Activated CD4-positive, alpha-beta T cell treated with anti-CD3 and anti-CD28 coated beads for 1 hour (primary cell): ENCODE data around the gene RGS7.
"Not testable (repeated sequence)": the region's sequence is repeated elsewhere in the genome, so short reads cannot be mapped to it uniquely, and the experiment has no call there.

Experiments used
- DNase-seq: peaks from one replicate; pipeline ENCODE4 v3.0.0-alpha.2; 2020

The RGS7 gene

DNA sequence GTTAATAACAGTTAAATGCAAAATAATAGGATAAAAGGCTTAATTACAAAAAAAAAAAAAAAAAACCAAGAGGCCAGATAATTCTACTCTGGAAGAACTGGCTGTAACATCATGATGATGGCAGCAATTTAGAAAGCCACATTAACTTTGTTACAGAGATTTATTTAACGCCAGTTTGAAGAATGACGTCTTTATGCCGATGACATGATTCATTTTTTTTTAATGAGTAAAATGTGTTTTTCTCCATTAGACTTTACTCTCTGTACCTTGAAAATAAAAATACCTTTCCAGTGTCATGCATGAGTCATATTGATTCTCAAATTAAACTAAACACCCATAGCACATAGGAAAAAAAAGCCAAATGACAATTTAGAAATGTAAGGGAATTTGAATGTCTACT is 226.1 kb downstream of the RGS7 start:
- DNase-seq: no peak

DNA sequence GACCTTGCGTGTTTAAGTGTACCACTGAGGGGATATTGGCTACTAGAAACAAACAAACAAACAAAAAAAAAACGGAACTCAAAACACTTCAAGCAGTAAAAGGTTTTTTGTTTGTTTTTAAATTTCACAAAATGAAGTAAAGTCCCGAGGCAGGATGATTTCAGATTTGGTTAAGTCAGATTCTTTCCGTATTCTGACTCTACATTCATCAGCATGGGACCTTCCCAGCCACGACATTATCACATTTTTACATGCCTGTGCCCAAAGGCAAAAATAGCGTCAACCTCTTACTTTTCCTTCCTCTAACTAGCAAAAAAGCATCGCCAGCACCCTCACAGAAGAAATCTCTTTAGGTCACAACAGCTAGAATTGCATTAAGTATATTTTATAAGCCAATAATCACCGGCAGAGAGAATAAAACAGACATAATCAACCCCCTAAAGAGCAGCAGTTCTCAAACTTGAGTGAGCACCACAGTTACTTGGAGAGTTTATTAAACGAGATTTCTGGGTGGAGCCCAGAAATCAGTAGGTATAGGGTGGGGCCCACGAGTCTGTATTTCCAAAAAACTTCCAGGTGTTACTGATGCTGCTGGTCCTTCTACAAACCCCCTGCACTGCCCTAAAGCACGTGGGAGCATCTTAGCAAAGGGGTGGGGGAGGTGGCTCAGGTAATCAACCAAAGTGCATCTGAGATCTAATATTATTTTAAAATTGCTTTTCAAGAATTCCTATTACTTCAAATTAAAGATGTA is 227.6 kb downstream of the RGS7 start:
- DNase-seq: no peak

- DNase-seq: no peak
Measured at GRCh38 chr1:241125286-241125685, 231.7 kb downstream of the RGS7 start.

DNA sequence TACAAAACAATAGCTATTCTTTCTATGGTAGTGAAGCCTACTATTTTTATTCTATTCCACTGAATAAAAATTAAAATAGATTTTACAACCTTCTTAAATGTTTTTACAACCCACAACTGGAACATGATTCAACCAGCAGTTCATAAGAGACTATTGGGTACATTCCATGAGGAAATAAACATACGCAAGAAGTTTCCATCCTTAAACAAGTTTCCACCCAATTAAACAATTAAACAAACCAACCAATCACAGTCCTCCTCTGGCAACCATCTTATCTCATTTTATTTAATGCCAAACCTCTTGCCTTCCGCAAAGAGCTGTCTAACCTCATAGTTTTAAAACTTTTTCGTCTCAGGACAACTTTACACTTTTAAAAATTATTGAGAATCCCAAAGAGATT is 239.0 kb downstream of the RGS7 start:
- no peak for DNase-seq

- DNase-seq: no peak
Measured at GRCh38 chr1:241115784-241116183, 241.2 kb downstream of the RGS7 start.

DNA sequence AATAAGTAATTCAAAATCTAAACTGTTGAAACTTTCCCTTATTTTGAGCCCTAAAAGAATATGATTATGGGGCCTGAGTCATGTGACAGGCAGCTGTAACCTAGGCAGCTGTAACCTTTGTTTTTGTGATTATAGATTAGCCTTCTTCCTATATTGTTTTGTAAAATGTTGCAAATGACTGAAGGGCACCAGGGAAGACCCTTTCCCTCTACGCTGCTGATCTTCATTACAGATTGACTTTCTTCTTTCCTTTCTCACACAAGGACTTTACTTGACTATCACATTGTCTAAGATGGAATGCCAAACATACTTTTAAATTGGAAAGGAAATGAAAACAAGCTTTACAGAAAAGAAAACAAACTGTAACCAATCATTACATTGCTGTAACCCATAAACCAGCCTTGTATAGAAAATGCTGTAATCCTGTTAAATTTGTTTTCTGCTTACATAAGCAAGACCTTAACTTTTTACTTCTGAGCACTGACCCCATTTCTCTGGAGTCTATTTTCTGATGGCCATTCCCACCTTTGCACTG is 242.2 kb downstream of the RGS7 start:
- DNase-seq: no peak

GRCh38 chr1:241113557-241113956 is 243.4 kb downstream of the RGS7 start:
- no peak for DNase-seq

GRCh38 chr1:241109039-241109438 is 248.0 kb downstream of the RGS7 start:
- no peak for DNase-seq

DNA sequence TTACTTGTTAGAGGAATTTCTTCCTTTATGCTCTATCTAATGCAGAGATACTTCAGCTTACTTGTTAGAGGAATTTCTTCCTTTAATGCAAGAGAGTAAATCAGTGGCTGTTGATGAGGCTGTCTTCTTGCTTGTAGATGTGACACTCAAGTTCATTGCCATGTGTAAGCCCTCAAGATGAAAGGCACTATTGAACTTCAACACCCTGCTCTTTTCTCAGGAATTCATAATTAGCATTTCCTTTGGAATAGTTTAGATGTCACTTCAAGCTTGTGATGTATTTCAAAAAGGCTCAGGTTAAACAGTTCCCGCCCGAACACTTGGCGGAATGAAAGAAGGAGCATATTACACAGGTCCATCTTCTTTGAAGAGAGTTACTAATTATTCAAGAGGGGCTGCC is 251.9 kb downstream of the RGS7 start:
- DNase-seq: no peak

GRCh38 chr1:241102664-241103063 is 254.3 kb downstream of the RGS7 start:
- no peak for DNase-seq

DNA sequence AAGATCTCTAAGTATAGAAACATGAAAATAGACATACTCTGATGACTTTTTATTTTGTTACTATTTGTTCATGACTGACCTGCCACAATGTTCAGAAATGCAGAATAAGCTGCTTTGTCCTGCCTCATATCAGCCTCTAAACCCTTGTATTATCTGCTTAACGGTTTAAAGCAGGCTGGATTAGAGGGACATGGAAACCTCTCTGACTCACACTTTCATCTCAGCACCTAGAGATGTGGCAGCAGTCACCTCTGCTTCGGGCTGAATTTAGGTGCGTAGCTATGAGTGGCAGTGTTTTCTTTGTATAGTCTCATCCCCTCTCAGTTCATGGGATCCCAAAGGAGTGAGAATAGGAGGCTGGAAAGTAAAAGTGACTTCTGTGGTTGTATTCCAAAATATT is 255.4 kb downstream of the RGS7 start:
- DNase-seq: no peak

DNA sequence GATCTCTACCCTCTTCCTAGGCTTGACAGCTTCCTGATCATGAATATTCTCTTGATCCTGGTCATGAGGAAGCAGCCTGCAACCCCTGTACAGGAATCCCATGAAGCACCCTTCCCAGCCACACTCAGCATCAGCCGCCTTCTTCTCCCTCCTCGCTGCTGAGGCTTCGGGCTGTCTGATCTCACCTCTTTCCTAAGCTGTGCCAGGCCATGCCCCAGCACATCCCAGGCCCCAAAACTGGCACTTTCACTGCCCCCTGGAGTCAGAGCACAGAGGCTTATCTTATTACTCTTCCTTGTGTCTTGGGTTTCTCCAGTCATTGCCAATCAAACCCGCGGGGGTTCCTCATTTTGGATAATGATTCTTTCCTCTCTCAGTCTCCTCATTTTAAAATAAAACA is 259.5 kb downstream of the RGS7 start:
- no peak for DNase-seq

DNA sequence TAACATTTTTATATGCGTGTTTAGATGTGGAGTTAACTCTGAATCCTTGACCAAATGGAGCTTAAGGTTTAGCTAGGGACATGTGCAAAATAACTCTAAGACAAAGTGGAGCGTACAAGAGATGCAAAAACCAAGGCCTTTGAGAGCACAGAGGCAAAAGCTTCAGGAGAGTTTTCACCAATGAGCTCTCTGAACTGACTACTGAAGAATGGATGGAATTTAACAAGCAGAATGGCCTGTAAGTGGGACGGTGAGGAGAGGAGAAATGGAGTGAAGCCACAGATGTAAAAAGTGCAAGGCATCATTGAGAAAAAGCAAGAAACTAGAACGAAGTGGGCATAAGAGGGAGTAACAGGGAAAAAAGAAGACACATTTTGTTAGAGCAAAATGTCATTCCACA is 260.0 kb downstream of the RGS7 start:
- no peak for DNase-seq

- no peak for DNase-seq
Measured at GRCh38 chr1:241095847-241096246, 261.2 kb downstream of the RGS7 start.

DNA sequence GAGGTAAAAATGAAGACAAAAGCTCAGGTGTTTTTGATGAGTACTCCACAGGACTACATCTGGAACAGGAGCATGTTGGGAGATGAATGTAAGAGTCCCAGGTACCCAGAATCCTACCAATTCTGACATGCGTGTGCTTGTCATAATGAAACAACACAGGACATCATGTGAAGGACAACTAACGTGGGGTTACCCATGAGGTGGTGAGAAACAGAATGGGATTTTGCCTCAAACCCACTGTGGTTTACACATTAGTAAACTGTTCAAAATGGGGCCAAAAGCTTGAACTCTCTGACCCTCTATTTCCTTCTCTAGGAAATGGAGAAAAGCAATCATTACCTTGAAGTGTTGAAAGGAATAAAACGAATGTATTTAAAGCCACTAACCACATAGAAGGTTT is 266.2 kb downstream of the RGS7 start:
- DNase-seq: no peak

- DNase-seq: not testable (repeated sequence)
Measured at GRCh38 chr1:241089066-241089465, 267.9 kb downstream of the RGS7 start.

DNA sequence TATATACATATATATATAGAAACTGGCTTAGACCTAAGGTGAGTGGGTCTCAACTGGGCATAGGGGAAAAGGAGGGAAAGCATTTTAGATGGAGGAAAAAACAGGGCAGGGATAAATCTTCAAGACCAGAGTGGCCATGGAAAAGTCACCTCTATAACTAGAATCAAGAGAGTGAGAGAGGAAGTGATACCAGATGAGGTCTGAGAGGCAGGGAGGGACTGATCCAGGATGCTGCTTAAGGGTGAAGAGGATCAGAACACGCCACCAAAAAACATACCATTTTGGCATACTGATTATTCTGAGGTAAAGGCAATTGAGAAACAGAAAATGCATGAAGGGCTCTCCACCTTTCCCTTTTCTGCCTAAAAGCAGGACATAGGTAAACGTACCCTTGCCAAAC is 268.9 kb downstream of the RGS7 start:
- not testable (repeated sequence) for DNase-seq

GRCh38 chr1:241086686-241087085 is 270.3 kb downstream of the RGS7 start:
- DNase-seq: no peak

DNA sequence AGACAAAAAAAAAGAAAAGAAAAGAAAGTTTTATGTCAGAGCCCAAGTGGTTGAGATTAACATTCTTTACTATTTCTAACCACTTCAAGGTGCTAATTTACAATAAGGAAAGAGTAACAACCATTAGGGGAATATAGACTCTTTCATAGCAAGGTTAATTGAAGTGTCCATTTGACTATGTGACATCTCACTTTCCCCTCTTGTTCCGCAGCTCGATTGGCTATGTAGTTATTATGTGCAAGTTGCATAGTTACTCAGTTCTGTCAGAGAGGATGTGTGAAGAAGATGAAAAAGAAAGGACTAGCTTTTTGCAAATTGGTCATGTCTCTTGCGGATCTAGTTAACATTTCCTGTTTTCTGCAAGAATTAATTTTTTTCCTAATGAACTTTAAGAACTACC is 273.7 kb downstream of the RGS7 start:
- no peak for DNase-seq

GRCh38 chr1:241081473-241081872 is 275.5 kb downstream of the RGS7 start:
- no peak for DNase-seq

GRCh38 chr1:241079459-241079858 is 277.5 kb downstream of the RGS7 start:
- no peak for DNase-seq

DNA sequence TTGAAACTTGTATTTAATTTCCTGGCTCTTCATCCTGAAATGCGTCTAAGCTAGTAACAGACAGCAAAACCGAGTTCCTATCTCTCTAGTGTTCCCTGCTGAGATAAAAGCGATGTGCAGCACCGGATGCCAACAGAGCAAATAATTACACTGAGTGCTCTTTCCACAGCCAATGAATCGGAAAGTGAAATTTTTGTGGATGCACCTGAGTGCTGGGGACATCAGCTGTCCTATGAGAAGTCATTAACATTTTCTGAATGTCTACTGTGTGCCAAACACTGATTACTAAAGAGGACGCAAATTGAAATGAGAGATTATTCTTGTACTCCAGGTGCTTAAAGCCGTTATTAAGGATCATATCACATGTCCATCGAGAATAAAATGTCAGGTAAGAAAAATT is 278.0 kb downstream of the RGS7 start:
- DNase-seq: no peak

DNA sequence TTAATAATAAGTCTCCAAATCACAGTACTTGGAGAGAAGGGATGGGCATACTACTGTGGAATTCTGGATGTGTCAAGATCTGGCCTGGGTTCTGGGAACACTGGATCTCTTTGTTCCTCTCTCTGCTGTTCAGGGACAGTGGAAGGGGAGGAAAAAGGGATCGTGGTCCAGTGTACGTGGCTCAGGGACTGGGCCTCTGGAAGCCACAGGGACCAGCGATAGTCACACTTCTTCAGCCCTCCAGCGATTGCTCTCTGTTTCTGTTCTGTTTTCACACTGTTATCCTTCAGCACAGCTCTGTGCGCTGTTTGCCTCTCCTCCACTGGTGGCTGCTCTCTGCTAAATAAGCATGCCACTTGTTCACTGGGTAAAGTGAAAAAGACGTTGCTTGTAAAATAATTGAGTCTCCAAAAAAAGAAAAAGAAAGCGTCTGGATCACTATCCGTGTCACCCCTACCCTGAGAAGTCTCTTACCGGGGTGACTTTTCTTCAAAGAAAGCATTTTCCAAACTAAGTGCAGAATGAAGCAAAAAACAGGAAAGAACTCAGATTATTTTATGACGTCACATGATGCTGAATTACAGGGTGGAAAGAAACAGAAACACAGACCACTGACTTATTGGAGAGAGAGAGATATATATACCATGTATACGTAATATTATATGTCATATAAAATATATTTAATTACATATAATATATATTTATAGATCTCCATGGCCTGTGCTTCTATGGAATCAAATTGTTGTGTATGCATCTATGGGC is 279.4 kb downstream of the RGS7 start:
- DNase-seq: no peak

DNA sequence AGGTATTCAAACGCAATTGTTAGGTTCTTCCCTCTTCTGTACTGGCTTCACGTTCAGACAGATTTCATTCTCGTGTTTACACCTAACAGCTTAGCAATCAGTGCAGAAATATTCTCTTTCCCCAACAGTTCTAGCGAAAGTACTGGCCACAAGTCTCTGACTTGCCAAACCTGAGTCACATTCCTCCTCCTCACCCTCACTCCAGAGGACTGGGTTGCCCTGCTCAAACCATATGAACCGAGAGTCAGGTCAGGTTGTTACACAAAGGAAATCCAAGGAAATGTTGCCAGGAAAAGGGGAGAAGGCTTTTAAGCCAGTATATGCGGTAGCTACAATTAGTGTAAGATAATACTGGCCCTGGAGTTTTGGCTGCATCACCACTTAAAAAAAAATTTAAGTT is 282.5 kb downstream of the RGS7 start:
- no peak for DNase-seq
